ENCODE measurements around the gene CFDP1.
A peak's percentile ranks its signal among the peaks of the same experiment; 100 is the strongest.

Gene CFDP1

DNA sequence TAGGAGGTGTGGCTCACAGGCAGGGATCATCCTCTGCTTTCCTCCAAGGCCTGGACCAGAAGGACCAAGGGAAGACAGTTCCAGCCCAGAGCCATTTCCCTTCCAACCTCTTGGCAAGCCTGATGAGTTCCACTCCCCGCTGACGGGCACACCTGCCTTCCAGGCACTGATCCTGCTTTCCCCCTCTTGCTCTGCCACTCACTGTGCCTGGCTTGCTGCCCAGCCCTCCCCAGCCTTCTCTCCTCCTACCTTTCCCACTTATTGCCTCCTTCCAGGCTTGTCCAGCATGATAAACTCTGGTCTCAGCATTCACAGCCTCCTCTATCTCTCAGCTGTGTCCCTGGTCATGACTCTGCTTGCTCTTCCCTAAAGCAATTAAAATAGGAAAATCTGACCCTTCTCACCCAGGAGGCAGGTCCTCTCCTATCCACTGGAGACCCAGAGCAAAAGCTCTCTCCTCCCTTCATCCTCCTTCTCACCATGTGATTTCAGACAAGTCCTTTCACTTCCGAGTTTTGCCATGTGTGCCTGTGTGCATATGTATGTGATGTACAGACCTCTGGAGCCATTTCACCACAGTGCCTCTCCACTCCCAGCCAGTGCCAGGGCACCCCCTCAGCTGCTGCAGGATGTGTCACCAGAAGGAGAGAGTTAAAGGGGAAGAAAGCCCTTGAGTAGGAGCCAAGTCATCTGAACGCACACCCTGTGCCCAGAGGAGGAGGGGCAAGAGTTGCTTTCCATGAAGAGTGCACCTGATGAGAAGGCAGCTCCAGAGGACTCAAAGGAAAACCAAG lies 44.6 kb upstream of the CFDP1 start:
- no peak for DNase-seq
- H4K5ac ChIP-seq (ENCODE audit: low read length) = no peak overlapping the region
- no peak overlapping the region for H3K9ac ChIP-seq (ENCODE audit: low read length)
- no peak overlapping the region for H3K4me3 ChIP-seq (ENCODE audit: low read length)
- no peak overlapping the region for H3K18ac ChIP-seq (ENCODE audit: low read length)
- no peaks in the 10 kb centered on the region for H3K79me2 ChIP-seq (ENCODE audit: control insufficient read depth, insufficient read depth, low read length)
- no peak overlapping the region for H2BK15ac ChIP-seq (replicated peaks; ENCODE audit: low read depth)
- H3K4ac ChIP-seq (ENCODE audit: low read depth, low read length) = no peak overlapping the region
- H3K4me1 ChIP-seq (ENCODE audit: control insufficient read depth, low read depth, low read length) = no peaks in the 10 kb centered on the region
- peaks cover 2% of the 10 kb centered on the region for H3K36me3 ChIP-seq (ENCODE audit: control insufficient read depth, insufficient read depth, low read length)
- no peak overlapping the region for H2BK120ac ChIP-seq (ENCODE audit: low read depth, low read length)
- H3K4me2 ChIP-seq (ENCODE audit: low read length) = no peak overlapping the region
- no peak overlapping the region for H2AK5ac ChIP-seq (ENCODE audit: low read length)
- H3K23ac ChIP-seq (ENCODE audit: low read length) = no peak overlapping the region
- no peak overlapping the region for H4K8ac ChIP-seq (ENCODE audit: low read depth, low read length)
- no peaks in the 10 kb centered on the region for H3K27me3 ChIP-seq (ENCODE audit: insufficient read depth, low read length, poor library complexity)
- no peaks in the 10 kb centered on the region for H3K79me1 ChIP-seq (ENCODE audit: low read length)
- WGBS (ENCODE audit: extremely low coverage, insufficient coverage, low lambda C conversion rate) = no CpG with 5 or more reads among the region's 4 CpGs
- H2BK5ac ChIP-seq (ENCODE audit: low read length) = no peak overlapping the region
- no peak overlapping the region for H3K56ac ChIP-seq (ENCODE audit: low read length)
- H3K27ac ChIP-seq (ENCODE audit: low read depth, low read length) = no peak overlapping the region

DNA sequence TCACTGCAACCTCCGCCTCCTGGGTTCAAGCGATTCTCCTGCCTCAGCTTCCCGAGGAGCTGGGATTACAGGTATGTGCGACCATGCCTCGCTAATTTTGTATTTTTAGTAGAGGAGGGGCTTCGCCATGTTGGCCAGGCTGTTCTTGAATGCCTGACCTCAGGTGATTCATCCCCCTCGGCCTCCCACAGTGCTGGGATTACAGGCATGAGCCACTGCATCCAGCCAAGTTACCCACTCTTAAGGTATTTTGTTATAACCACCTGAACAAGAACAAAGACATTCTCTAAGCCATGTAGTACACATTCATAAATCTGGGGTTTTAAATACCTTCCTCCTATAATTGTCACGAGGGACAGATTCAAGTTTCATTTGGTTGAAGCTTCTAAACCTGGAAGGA lies 43.5 kb upstream of the CFDP1 start:
- Histone ChIP-seq H3K4me1 (ENCODE audit: control insufficient read depth, low read depth, low read length) (no peaks in the 10 kb centered on the region), H3K4me2 (ENCODE audit: low read length) (no peak overlapping the region), H3K9ac (ENCODE audit: low read length) (no peak overlapping the region), H3K27ac (ENCODE audit: low read depth, low read length) (no peak overlapping the region), H2BK120ac (ENCODE audit: low read depth, low read length) (no peak overlapping the region), H2AK5ac (ENCODE audit: low read length) (no peak overlapping the region), H2BK5ac (ENCODE audit: low read length) (no peak overlapping the region), H2BK15ac (replicated peaks; ENCODE audit: low read depth) (no peak overlapping the region), H3K56ac (ENCODE audit: low read length) (no peak overlapping the region), H3K4ac (ENCODE audit: low read depth, low read length) (no peak overlapping the region), H3K4me3 (ENCODE audit: low read length) (no peak overlapping the region), H3K18ac (ENCODE audit: low read length) (no peak overlapping the region), H3K79me1 (ENCODE audit: low read length) (no peaks in the 10 kb centered on the region), H3K79me2 (ENCODE audit: control insufficient read depth, insufficient read depth, low read length) (no peaks in the 10 kb centered on the region), H4K5ac (ENCODE audit: low read length) (no peak overlapping the region), H3K23ac (ENCODE audit: low read length) (no peak overlapping the region), H3K27me3 (ENCODE audit: insufficient read depth, low read length, poor library complexity) (no peaks in the 10 kb centered on the region), H3K36me3 (ENCODE audit: control insufficient read depth, insufficient read depth, low read length) (peaks cover 2% of the 10 kb centered on the region), H4K8ac (ENCODE audit: low read depth, low read length) (no peak overlapping the region)
- no CpG with 5 or more reads among the region's 8 CpGs for WGBS (ENCODE audit: extremely low coverage, insufficient coverage, low lambda C conversion rate)
- no peak for DNase-seq

DNA sequence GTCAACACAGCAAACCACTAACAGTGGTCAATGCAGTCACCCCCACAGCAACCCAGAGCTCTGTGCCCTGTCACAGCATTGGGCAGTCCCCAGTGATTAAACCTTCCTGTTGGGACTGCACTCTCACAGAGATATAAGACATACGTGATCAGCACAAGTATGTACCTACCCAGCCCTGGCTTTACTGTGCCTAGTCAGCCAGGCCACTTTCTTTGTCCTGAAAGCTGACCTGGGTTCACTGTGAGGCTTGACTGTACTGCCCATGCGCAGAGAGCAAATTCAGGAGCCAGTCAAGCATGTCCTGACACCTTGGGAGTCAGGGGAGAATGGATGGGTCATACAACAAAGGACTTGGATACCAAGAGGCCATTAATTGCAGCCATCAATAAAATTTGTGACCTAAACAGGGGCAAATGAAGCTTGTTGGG lies 42.1 kb upstream of the CFDP1 start:
- Histone ChIP-seq H3K79me2 (ENCODE audit: control insufficient read depth, insufficient read depth, low read length) (no peaks in the 10 kb centered on the region), H2BK15ac (replicated peaks; ENCODE audit: low read depth) (no peak overlapping the region), H3K79me1 (ENCODE audit: low read length) (no peaks in the 10 kb centered on the region), H3K56ac (ENCODE audit: low read length) (no peak overlapping the region), H3K27me3 (ENCODE audit: insufficient read depth, low read length, poor library complexity) (no peaks in the 10 kb centered on the region), H3K18ac (ENCODE audit: low read length) (no peak overlapping the region), H3K4me2 (ENCODE audit: low read length) (no peak overlapping the region), H3K4me3 (ENCODE audit: low read length) (no peak overlapping the region), H3K27ac (ENCODE audit: low read depth, low read length) (no peak overlapping the region), H4K5ac (ENCODE audit: low read length) (no peak overlapping the region), H3K36me3 (ENCODE audit: control insufficient read depth, insufficient read depth, low read length) (peaks cover 2% of the 10 kb centered on the region), H2BK5ac (ENCODE audit: low read length) (no peak overlapping the region), H3K9ac (ENCODE audit: low read length) (no peak overlapping the region), H2AK5ac (ENCODE audit: low read length) (no peak overlapping the region), H2BK120ac (ENCODE audit: low read depth, low read length) (no peak overlapping the region), H3K23ac (ENCODE audit: low read length) (no peak overlapping the region), H3K4me1 (ENCODE audit: control insufficient read depth, low read depth, low read length) (no peaks in the 10 kb centered on the region), H3K4ac (ENCODE audit: low read depth, low read length) (no peak overlapping the region), H4K8ac (ENCODE audit: low read depth, low read length) (no peak overlapping the region)
- WGBS (ENCODE audit: extremely low coverage, insufficient coverage, low lambda C conversion rate) = no CpG with 5 or more reads among the region's 2 CpGs
- DNase-seq = no peak

DNA sequence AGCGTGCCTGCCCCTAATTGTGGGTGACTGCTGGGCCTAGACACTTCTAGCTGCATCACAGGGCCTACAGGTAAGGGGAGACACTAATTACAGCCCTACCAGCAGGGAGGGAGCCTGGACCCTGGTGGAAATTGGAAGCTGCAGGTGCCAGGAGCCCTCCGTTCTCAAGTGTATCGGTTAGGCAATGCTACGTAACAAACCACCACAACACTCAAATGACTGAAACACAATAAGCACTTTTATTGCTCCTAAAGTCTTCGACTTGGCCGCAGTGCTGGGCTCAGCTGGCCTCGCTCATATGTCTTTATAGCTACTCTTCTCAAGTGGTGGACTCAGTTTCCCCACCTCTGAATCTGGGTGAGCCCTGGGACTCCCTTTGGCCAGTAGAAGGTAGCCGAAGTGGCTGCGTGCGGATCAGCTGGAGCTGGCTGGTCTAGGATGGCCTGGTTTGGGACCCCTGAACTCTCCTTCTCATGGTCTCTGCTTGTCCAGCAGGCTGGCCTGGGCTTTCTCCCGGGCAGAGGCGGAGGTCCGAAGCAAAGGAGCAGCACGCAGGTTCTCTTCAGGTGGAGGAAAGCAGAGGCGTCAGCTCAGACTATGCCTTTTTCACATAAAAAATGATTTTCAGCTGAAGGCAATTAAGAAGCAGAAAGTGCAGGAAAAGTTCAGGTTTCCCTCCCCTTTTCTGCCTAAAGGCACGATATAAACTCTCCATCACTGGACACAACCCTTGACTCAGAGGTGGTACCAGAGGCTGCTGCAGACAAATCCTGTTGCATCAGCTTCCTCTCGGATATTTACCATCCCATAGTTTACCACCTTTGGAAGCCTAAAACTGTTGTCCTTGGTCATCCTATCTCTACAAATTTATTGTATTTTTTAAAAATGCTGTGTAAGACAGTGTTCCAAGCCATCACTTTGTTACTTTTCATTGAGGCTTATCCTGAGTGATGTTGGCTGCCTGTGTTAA lies 39.9 kb upstream of the CFDP1 start:
- H3K36me3 ChIP-seq (ENCODE audit: control insufficient read depth, insufficient read depth, low read length) = peaks cover 2% of the 10 kb centered on the region
- no peaks in the 10 kb centered on the region for H3K27me3 ChIP-seq (ENCODE audit: insufficient read depth, low read length, poor library complexity)
- H3K4me1 ChIP-seq (ENCODE audit: control insufficient read depth, low read depth, low read length) = no peaks in the 10 kb centered on the region
- no peak overlapping the region for H3K56ac ChIP-seq (ENCODE audit: low read length)
- H2BK5ac ChIP-seq (ENCODE audit: low read length) = no peak overlapping the region
- no CpG with 5 or more reads among the region's 17 CpGs for WGBS (ENCODE audit: extremely low coverage, insufficient coverage, low lambda C conversion rate)
- DNase-seq = no peak
- no peaks in the 10 kb centered on the region for H3K79me1 ChIP-seq (ENCODE audit: low read length)
- H4K8ac ChIP-seq (ENCODE audit: low read depth, low read length) = no peak overlapping the region
- H3K9ac ChIP-seq (ENCODE audit: low read length) = no peak overlapping the region
- H3K27ac ChIP-seq (ENCODE audit: low read depth, low read length) = no peak overlapping the region
- no peak overlapping the region for H3K4ac ChIP-seq (ENCODE audit: low read depth, low read length)
- H2AK5ac ChIP-seq (ENCODE audit: low read length) = no peak overlapping the region
- H3K18ac ChIP-seq (ENCODE audit: low read length) = no peak overlapping the region
- no peak overlapping the region for H2BK120ac ChIP-seq (ENCODE audit: low read depth, low read length)
- no peak overlapping the region for H3K4me3 ChIP-seq (ENCODE audit: low read length)
- H3K4me2 ChIP-seq (ENCODE audit: low read length) = no peak overlapping the region
- no peaks in the 10 kb centered on the region for H3K79me2 ChIP-seq (ENCODE audit: control insufficient read depth, insufficient read depth, low read length)
- no peak overlapping the region for H4K5ac ChIP-seq (ENCODE audit: low read length)
- no peak overlapping the region for H2BK15ac ChIP-seq (replicated peaks; ENCODE audit: low read depth)
- no peak overlapping the region for H3K23ac ChIP-seq (ENCODE audit: low read length)

DNA sequence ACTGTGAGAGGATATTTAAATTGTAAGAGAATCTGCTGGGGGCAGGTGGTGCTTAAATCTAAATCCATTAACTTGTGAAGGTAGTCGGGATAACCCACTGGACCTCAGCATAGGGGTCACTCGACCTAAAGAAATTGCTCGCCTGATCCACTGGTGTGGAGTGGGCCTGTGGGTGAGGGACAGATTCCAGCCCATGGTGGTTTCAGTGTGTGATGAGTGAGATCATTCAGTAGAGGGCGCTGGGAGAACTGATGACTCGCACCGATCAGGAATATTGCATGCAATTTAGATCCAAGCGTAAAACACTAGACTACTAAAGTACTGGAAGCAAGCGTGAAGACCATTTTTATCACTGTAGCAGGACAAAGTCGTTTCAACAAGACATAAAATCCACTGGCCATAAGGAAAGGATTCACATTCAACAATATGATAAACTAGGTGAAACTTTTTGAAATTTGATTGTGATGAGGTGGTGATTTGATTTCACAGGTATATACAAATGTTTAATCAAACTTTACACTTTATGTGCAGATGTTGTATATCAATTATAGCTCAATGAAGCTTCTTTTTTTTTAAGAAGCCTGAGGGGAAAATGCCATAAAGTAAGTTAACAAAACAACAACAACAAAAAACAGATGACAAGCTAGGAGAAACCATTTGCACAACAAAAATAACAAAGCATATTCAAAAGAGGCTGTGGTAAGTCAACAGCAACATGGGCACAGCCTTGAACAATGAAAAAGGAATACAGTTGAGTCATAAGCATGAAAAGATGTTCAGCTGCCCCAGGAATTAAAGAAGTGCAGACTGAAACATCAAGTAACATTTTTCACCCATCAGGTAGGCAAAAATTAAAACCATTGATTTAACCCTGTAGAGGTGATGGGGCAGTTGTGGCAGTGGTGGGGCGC lies 38.7 kb upstream of the CFDP1 start:
- no CpG with 5 or more reads among the region's 10 CpGs for WGBS (ENCODE audit: extremely low coverage, insufficient coverage, low lambda C conversion rate)
- no peak overlapping the region for H4K8ac ChIP-seq (ENCODE audit: low read depth, low read length)
- no peak overlapping the region for H4K5ac ChIP-seq (ENCODE audit: low read length)

More for the DNA sequence above, 38.7 kb upstream of the CFDP1 start:
- no peak overlapping the region for H3K18ac ChIP-seq (ENCODE audit: low read length)
- no peak overlapping the region for H3K56ac ChIP-seq (ENCODE audit: low read length)
- H3K27me3 ChIP-seq (ENCODE audit: insufficient read depth, low read length, poor library complexity) = no peaks in the 10 kb centered on the region
- no peak overlapping the region for H2BK120ac ChIP-seq (ENCODE audit: low read depth, low read length)
- H3K23ac ChIP-seq (ENCODE audit: low read length) = no peak overlapping the region
- no peak overlapping the region for H3K9ac ChIP-seq (ENCODE audit: low read length)
- no peak overlapping the region for H3K4ac ChIP-seq (ENCODE audit: low read depth, low read length)
- H3K4me2 ChIP-seq (ENCODE audit: low read length) = no peak overlapping the region
- H2BK5ac ChIP-seq (ENCODE audit: low read length) = no peak overlapping the region
- no peak overlapping the region for H2BK15ac ChIP-seq (replicated peaks; ENCODE audit: low read depth)
- no peak overlapping the region for H3K4me3 ChIP-seq (ENCODE audit: low read length)
- no peaks in the 10 kb centered on the region for H3K4me1 ChIP-seq (ENCODE audit: control insufficient read depth, low read depth, low read length)
- H3K36me3 ChIP-seq (ENCODE audit: control insufficient read depth, insufficient read depth, low read length) = no peaks in the 10 kb centered on the region
- no peak overlapping the region for H3K27ac ChIP-seq (ENCODE audit: low read depth, low read length)
- no peak overlapping the region for H2AK5ac ChIP-seq (ENCODE audit: low read length)
- no peaks in the 10 kb centered on the region for H3K79me2 ChIP-seq (ENCODE audit: control insufficient read depth, insufficient read depth, low read length)
- no peaks in the 10 kb centered on the region for H3K79me1 ChIP-seq (ENCODE audit: low read length)
- peak; percentile 58 for DNase-seq
